Measurements from ENCODE around the gene TMED8. TPM values are rescaled to one million over a fixed set of nuclear protein-coding genes. Genes with fewer than 3 reads are reported as not detected.

The TMED8 gene
- total RNA-seq, 4 donors from 2014 or later = 10.1 to 15.8 (median 12.3) TPM

DNA sequence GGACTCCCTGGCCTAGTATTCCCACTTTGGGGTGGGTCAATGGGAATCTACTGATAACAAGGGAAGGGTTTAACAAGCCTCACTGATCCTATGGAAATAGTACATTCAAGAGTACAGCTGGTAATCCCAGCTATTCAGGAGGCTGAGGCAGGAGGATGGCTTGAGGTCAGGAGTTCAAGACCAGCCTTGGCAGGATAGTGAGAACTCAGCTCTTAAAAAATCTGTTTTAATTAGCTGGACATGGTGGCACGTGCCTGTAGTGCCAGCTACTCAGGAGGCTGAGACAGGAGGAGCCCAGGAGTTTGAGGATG is 60.7 kb downstream of the TMED8 start:
- TF ChIP-seq, protein P1, sequence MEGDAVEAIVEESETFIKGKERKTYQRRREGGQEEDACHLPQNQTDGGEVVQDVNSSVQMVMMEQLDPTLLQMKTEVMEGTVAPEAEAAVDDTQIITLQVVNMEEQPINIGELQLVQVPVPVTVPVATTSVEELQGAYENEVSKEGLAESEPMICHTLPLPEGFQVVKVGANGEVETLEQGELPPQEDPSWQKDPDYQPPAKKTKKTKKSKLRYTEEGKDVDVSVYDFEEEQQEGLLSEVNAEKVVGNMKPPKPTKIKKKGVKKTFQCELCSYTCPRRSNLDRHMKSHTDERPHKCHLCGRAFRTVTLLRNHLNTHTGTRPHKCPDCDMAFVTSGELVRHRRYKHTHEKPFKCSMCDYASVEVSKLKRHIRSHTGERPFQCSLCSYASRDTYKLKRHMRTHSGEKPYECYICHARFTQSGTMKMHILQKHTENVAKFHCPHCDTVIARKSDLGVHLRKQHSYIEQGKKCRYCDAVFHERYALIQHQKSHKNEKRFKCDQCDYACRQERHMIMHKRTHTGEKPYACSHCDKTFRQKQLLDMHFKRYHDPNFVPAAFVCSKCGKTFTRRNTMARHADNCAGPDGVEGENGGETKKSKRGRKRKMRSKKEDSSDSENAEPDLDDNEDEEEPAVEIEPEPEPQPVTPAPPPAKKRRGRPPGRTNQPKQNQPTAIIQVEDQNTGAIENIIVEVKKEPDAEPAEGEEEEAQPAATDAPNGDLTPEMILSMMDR (IDR thresholded peaks at IDR 0.05) = no peak
- DNase-seq (ENCODE audit: low spot score) = no peak

DNA sequence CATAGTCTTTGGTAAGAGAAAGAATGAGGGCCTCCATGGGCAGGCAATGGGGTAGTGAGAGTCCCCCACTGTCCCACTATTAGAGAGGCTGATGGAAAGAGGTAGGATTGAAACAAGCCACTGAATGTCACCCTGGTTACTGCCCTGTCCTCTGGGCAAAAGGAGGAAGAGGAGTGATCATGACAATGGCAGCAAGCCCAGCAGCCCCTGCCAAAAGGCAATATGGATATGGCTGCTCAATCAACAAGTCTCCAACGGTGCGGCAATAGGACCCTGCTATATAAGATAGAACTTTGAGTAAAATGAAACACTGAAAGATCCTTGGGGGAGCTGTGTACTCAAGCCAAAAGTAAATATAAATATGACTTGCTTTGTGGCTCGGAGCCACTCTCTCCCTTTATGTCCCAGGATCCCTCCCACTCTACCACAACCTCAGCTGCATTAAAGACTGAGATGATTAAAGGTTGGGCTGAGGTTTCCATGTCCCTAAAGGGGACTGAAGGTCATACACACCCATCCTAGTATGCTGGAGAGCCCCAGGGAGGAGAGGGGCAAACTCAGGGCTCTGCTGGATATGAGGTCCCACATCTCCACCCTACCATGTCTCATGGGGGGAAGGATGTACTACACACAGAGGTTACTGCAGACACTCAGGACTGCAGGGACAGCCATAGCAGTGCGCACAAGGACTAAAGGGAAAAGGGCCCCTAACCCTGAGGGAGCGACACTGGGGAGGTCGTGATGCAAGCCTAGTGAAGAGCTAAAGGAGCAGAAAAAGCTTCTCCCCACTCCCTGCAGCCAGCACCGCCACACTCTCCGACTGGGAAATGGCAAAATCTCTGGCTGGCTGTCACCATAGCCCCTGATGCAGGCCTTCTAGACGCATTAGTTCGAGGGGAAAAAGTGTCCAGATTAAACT is 62.1 kb downstream of the TMED8 start:
- DNase-seq (ENCODE audit: low spot score) (no peak), ATAC-seq (ENCODE audit: low FRiP score) (no peak)
- TF ChIP-seq, protein P1 (IDR thresholded peaks at IDR 0.05) = no peak

More for the DNA sequence above, 60.7 kb downstream of the TMED8 start:
- no peak for ATAC-seq (ENCODE audit: low FRiP score)

DNA sequence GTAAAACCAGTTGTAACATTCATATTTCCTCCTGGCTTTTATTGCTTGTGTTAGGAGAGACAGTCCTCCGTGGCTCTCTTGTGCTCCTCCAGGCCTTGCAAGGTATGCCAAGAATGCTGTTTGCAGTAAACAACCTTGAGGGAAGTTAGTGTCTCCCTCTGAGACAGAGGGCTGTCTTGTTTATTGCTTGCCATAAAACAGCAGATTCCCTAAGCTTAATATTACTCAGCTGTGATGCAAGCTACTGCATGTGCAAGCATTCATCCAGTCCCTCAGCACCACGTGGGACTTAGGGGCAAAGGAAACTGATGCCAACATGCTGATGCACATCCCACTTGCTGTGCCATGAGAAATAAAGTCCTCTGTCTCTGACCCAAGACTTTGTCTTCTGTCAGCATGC is 62.9 kb downstream of the TMED8 start:
- TF ChIP-seq, protein P1 (IDR thresholded peaks at IDR 0.05) = no peak
- peak; percentile 43 for ATAC-seq (ENCODE audit: low FRiP score)
- no peak for DNase-seq (ENCODE audit: low spot score)

DNA sequence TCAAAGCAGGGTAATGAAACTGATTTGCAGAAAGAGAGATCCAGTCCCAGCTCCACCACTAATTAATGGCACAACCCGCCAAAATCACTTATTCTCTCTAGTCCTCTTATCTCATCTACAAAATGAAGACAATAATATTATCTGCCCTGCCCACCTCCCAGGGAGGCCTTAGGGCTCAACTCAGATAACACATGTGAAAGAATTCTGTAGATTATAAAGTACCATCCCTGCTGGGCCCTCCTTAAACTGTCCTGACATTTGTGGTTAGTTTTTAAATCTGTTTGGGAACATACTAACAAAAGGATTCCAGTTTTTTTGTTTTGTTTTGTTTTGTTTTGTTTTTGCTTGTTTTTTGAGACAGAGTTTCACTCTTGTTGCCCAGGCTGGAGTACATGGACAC is 63.5 kb downstream of the TMED8 start:
- ATAC-seq (ENCODE audit: low FRiP score) (no peak), DNase-seq (ENCODE audit: low spot score) (no peak)
- TF ChIP-seq, protein P1 (IDR thresholded peaks at IDR 0.05) = no peak

DNA sequence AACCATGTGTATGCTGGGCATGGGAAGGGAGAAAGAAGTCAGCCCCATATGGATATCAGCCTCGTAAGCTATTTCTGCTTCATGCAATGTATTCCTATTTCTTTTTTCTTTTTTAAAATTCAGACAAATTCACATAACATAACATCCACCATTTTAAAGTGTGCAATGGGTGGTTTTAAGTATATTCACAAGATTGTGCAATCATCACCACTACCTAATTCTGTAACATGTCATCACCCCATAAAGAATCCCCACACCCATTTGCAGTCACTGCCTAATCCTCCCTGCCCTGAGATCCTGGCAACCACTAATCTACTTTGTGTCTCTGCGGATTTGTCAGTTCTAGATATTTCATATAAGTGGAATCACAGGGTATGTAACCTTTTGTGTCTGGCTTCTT is 65.7 kb downstream of the TMED8 start:
- TF ChIP-seq, protein P1 (IDR thresholded peaks at IDR 0.05) = no peak
- ATAC-seq (ENCODE audit: low FRiP score) = no peak
- DNase-seq (ENCODE audit: low spot score) = no peak

DNA sequence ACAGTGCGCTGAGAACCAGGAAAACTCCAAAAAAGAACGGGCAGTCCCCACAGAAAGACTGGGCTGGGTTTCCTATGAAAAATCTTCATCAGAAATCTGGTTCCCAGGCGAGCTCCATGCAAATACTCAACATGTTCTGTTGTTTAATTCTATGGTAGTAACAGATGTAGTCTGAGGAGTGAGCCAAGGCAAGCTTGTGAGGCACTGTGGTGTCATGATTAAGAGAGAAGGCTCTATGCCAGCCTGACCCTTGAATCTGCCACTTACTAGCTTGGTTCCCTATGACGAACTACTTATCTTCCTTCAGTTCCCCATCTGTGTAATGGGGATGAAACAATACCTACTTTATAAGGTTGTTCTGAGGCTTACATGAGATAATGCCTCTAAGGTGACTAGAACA is 66.9 kb downstream of the TMED8 start:
- ATAC-seq (ENCODE audit: low FRiP score) (no peak), DNase-seq (ENCODE audit: low spot score) (no peak)
- TF ChIP-seq, protein P1 (IDR thresholded peaks at IDR 0.05) = no peak

DNA sequence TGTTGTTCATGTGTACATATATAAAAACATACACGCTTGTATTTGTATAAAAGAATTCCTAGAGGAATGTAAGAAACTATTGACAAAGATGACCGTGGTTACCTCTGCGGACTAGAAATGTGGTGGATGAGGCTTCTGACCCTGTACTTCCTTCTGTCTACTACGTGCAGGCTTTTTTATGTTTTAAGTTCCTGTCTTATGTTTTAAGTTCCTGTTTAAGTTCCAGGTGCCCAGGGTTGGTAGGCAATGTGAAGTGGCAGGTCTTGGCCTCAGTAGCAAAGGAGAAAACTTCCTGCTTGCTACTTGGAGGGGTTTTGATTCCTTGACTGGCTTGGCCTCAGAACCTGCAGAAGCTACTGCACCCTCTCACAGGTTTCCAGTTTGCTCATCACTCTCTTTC is 67.8 kb downstream of the TMED8 start:
- TF ChIP-seq, protein P1 (IDR thresholded peaks at IDR 0.05) = no peak
- DNase-seq (ENCODE audit: low spot score) (no peak), ATAC-seq (ENCODE audit: low FRiP score) (no peak)
